AG09319 (cell line): ENCODE results near the gene NSMCE3.

ENCODE experiments used
- DNase-seq: peaks from one replicate; pipeline ENCODE4 v3.0.0-alpha.2; 2010; ENCODE audit warnings: low read depth; ENCODE audit errors: extremely low read depth
- CTCF ChIP-seq: IDR thresholded peaks from 2 replicates; pipeline ENCODE4 v1.5.1; 2011; ENCODE audit warnings: low read depth, mild to moderate bottlenecking, inconsistent platforms, low read length, moderate library complexity

The NSMCE3 gene

GRCh38 chr15:29283381-29283780 lies 13.8 kb upstream of the NSMCE3 start:
- no peak for TF ChIP-seq CTCF
- DNase-seq = no peak

GRCh38 chr15:29280514-29280913 lies 10.9 kb upstream of the NSMCE3 start:
- TF ChIP-seq CTCF = no peak
- no peak for DNase-seq

GRCh38 chr15:29278436-29279105 lies 8.9 kb upstream of the NSMCE3 start:
- no peak for TF ChIP-seq CTCF
- DNase-seq = no peak

- no peak for DNase-seq
- TF ChIP-seq CTCF = no peak
Observed at GRCh38 chr15:29276366-29276765, 6.7 kb upstream of the NSMCE3 start.

GRCh38 chr15:29275855-29276254 lies 6.2 kb upstream of the NSMCE3 start:
- no peak for TF ChIP-seq CTCF
- no peak for DNase-seq

GRCh38 chr15:29274946-29275345 lies 5.3 kb upstream of the NSMCE3 start:
- no peak for DNase-seq
- TF ChIP-seq CTCF = no peak

GRCh38 chr15:29272219-29272618 lies 2.6 kb upstream of the NSMCE3 start:
- no peak for TF ChIP-seq CTCF
- no peak for DNase-seq
